WTC11 (cell line): Measurements from ENCODE around the gene PROB1. TPM values are rescaled to one million over a fixed set of nuclear protein-coding genes. Genes with fewer than 3 reads are reported as not detected.

Source experiments
- ATAC-seq: fragments of 200-7000 bp; cut with Tn5 transposase; 2 replicates; pipeline ENCODE4 v1.10.0; 2021; ENCODE audit warnings: mild to moderate bottlenecking, moderate library complexity
- CTCF ChIA-PET: fragments of 300-600 bp; sonication (Branson Sonifier 250); formaldehyde crosslinking; loops from one replicate; lab custom pipeline; 2021; ENCODE audit warnings: antibody characterized with exemption; lab: Charles Lee
- POLR2A ChIA-PET: fragments of 350-600 bp; sonication (Branson Sonifier 250); formaldehyde crosslinking; loops from one replicate; lab custom pipeline; 2021; ENCODE audit warnings: antibody characterized with exemption; lab: Charles Lee
- DNase-seq: peaks from one replicate; pipeline ENCODE4 v3.0.0; 2021; ENCODE audit warnings: low spot score
- H3K27ac Mint-ChIP-seq: 2 replicates; pipeline ENCODE4 v1.8.0; 2021; ENCODE audit warnings: mixed read lengths
- H3K27me3 Mint-ChIP-seq: 2 replicates; pipeline ENCODE4 v1.8.0; 2021; ENCODE audit warnings: low read depth, mild to moderate bottlenecking, moderate library complexity, mixed read lengths
- H3K36me3 Mint-ChIP-seq: 2 replicates; pipeline ENCODE4 v1.8.0; 2021; ENCODE audit warnings: mixed read lengths
- H3K4me1 Mint-ChIP-seq: 2 replicates; pipeline ENCODE4 v1.8.0; 2022; ENCODE audit warnings: mixed read lengths
- H3K4me3 Mint-ChIP-seq: 2 replicates; pipeline ENCODE4 v1.8.0; 2021; ENCODE audit warnings: mild to moderate bottlenecking, moderate library complexity, mixed read lengths
- H3K9me3 Mint-ChIP-seq: 2 replicates; pipeline ENCODE4 v1.8.0; 2021; ENCODE audit warnings: mixed read lengths
- IRF2 ChIP-seq: sonication (generic); formaldehyde crosslinking; IDR thresholded peaks from 2 replicates; pipeline ENCODE4 v1.8.0; 2022; ENCODE audit warnings: low read depth, missing genetic modification reagents, borderline replicate concordance
- NFATC4 ChIP-seq: fragments of 250-450 bp; sonication (Bioruptor Pico); IDR thresholded peaks from 2 replicates; pipeline ENCODE4 v1.9.0; 2021; ENCODE audit warnings: mild to moderate bottlenecking
- NFE2L1 ChIP-seq: sonication (generic); formaldehyde crosslinking; IDR thresholded peaks from 2 replicates; pipeline ENCODE4 v1.8.1; 2023; ENCODE audit warnings: missing genetic modification reagents
- RELA ChIP-seq: sonication (generic); formaldehyde crosslinking; IDR thresholded peaks from 2 replicates; pipeline ENCODE4 v1.8.1; 2022; ENCODE audit warnings: missing genetic modification reagents, mild to moderate bottlenecking, borderline replicate concordance
- SMAD4 ChIP-seq: sonication (generic); formaldehyde crosslinking; IDR thresholded peaks from 2 replicates; pipeline ENCODE4 v1.8.0; 2022; ENCODE audit warnings: mild to moderate bottlenecking, missing genetic modification reagents
- SOX15 ChIP-seq: fragments of 250-450 bp; sonication (Bioruptor Pico); IDR thresholded peaks from 2 replicates; pipeline ENCODE4 v1.9.0; 2021; ENCODE audit warnings: mild to moderate bottlenecking
- STAT6 ChIP-seq: sonication (generic); formaldehyde crosslinking; conservative IDR thresholded peaks from 2 replicates; pipeline ENCODE4 v1.8.1; 2023; ENCODE audit warnings: mild to moderate bottlenecking, low read depth, missing genetic modification reagents, moderate library complexity
- ZNF138 ChIP-seq: sonication (generic); formaldehyde crosslinking; conservative IDR thresholded peaks from 2 replicates; pipeline ENCODE4 v1.8.1; 2022; ENCODE audit warnings: mild to moderate bottlenecking, moderate library complexity, missing genetic modification reagents
- ZNF263 ChIP-seq: sonication (generic); formaldehyde crosslinking; IDR thresholded peaks from 2 replicates; pipeline ENCODE4 v1.8.1; 2022; ENCODE audit warnings: low read depth, mild to moderate bottlenecking, moderate library complexity, missing genetic modification reagents
- ZNF671 ChIP-seq: fragments of 250-450 bp; sonication (Bioruptor Pico); IDR thresholded peaks from 2 replicates; pipeline ENCODE4 v1.8.0; 2021; ENCODE audit warnings: mild to moderate bottlenecking
- total RNA-seq: library from RNA; stranded (reverse); gene quantifications from 3 replicates; pipeline ENCODE4 v1.2.3, GENCODE V29; 2021
- TF ChIP-seq, protein P1 (sequence below): sonication (generic); formaldehyde crosslinking; IDR thresholded peaks from 2 replicates; pipeline ENCODE4 v1.8.1; 2023; ENCODE audit warnings: mild to moderate bottlenecking, moderate library complexity, missing genetic modification reagents
- TF ChIP-seq, protein P2 (sequence below): sonication (generic); formaldehyde crosslinking; IDR thresholded peaks from 2 replicates; pipeline ENCODE4 v1.8.0; 2022; ENCODE audit warnings: missing genetic modification reagents
- TF ChIP-seq, protein P3 (sequence below): sonication (generic); formaldehyde crosslinking; IDR thresholded peaks from 2 replicates; pipeline ENCODE4 v1.8.0; 2022; ENCODE audit warnings: mild to moderate bottlenecking, missing genetic modification reagents
- TF ChIP-seq, protein P4 (sequence below): sonication (generic); formaldehyde crosslinking; IDR thresholded peaks from 2 replicates; pipeline ENCODE4 v1.8.1; 2022; ENCODE audit warnings: low read depth, missing genetic modification reagents, borderline replicate concordance

The PROB1 gene
- total RNA-seq, 1 experiment from 2014 or later, result 2.5 TPM

DNA sequence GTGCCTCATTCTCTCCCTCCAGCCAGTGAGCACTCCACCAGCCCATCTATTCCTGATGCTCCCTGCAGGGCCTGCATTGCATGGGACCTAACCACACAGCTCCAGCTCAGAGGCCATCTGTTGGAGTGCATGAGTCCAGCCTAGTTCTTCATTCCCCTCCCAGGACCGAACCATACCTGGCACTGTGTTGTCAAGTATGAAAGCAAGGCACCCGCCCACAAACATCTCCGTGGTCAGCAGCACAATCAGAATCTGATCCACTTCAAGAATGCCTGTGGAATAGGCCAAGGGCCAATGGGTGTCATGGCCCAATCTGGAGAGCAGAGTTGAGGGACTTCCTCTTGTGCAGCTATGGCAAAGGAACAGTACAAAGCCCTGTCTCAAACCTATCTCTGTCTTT is 17.7 kb downstream of the PROB1 start:
- no peak for DNase-seq
- TF ChIP-seq ZNF138 (CRISPR knock-in tag) (no peak), ZNF263 (CRISPR knock-in tag) (no peak)
- TF ChIP-seq, protein P1, sequence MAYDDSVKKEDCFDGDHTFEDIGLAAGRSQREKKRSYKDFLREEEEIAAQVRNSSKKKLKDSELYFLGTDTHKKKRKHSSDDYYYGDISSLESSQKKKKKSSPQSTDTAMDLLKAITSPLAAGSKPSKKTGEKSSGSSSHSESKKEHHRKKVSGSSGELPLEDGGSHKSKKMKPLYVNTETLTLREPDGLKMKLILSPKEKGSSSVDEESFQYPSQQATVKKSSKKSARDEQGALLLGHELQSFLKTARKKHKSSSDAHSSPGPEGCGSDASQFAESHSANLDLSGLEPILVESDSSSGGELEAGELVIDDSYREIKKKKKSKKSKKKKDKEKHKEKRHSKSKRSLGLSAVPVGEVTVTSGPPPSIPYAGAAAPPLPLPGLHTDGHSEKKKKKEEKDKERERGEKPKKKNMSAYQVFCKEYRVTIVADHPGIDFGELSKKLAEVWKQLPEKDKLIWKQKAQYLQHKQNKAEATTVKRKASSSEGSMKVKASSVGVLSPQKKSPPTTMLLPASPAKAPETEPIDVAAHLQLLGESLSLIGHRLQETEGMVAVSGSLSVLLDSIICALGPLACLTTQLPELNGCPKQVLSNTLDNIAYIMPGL (CRISPR knock-in tag), result no peak
- TF ChIP-seq, protein P2, sequence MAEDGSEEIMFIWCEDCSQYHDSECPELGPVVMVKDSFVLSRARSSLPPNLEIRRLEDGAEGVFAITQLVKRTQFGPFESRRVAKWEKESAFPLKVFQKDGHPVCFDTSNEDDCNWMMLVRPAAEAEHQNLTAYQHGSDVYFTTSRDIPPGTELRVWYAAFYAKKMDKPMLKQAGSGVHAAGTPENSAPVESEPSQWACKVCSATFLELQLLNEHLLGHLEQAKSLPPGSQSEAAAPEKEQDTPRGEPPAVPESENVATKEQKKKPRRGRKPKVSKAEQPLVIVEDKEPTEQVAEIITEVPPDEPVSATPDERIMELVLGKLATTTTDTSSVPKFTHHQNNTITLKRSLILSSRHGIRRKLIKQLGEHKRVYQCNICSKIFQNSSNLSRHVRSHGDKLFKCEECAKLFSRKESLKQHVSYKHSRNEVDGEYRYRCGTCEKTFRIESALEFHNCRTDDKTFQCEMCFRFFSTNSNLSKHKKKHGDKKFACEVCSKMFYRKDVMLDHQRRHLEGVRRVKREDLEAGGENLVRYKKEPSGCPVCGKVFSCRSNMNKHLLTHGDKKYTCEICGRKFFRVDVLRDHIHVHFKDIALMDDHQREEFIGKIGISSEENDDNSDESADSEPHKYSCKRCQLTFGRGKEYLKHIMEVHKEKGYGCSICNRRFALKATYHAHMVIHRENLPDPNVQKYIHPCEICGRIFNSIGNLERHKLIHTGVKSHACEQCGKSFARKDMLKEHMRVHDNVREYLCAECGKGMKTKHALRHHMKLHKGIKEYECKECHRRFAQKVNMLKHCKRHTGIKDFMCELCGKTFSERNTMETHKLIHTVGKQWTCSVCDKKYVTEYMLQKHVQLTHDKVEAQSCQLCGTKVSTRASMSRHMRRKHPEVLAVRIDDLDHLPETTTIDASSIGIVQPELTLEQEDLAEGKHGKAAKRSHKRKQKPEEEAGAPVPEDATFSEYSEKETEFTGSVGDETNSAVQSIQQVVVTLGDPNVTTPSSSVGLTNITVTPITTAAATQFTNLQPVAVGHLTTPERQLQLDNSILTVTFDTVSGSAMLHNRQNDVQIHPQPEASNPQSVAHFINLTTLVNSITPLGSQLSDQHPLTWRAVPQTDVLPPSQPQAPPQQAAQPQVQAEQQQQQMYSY (CRISPR knock-in tag), result no peak
- no peak for ATAC-seq
- no peaks in the 10 kb centered on the region for H3K9me3 Mint-ChIP-seq
- CTCF ChIA-PET, result interaction anchor here (1.8 kb wide), 1 partner anchor 15 kb away, joined by 8 read pairs; no protein-coding TSS in a partner anchor
- 0 out of 2 replicates have a peak overlapping the region, but pooled peaks have one; percentile 13 for H3K27ac Mint-ChIP-seq
- H3K4me1 Mint-ChIP-seq, result peaks cover 15% of the 10 kb centered on the region
- H3K27me3 Mint-ChIP-seq, result no peaks in the 10 kb centered on the region
- POLR2A ChIA-PET, result no interaction called here
- peaks cover 11% of the 10 kb centered on the region for H3K36me3 Mint-ChIP-seq
- no peak overlapping the region for H3K4me3 Mint-ChIP-seq

GRCh38 chr5:139376364-139376763 is 18.5 kb downstream of the PROB1 start:
- no peak overlapping the region for H3K4me3 Mint-ChIP-seq
- no peaks in the 10 kb centered on the region for H3K9me3 Mint-ChIP-seq
- no peaks in the 10 kb centered on the region for H3K27me3 Mint-ChIP-seq
- DNase-seq, result no peak
- CTCF ChIA-PET, result no interaction called here
- H3K4me1 Mint-ChIP-seq, result peaks cover 15% of the 10 kb centered on the region
- peaks cover 18% of the 10 kb centered on the region for H3K36me3 Mint-ChIP-seq
- no peak for ATAC-seq
- TF ChIP-seq IRF2 (CRISPR knock-in tag) (no peak), STAT6 (CRISPR knock-in tag) (no peak), NFATC4 (CRISPR knock-in tag) (no peak), ZNF671 (CRISPR knock-in tag) (no peak), SMAD4 (CRISPR knock-in tag) (no peak), RELA (CRISPR knock-in tag) (no peak), SOX15 (no peak), NFE2L1 (CRISPR knock-in tag) (no peak), ZNF263 (CRISPR knock-in tag) (no peak)
- TF ChIP-seq, protein P3, sequence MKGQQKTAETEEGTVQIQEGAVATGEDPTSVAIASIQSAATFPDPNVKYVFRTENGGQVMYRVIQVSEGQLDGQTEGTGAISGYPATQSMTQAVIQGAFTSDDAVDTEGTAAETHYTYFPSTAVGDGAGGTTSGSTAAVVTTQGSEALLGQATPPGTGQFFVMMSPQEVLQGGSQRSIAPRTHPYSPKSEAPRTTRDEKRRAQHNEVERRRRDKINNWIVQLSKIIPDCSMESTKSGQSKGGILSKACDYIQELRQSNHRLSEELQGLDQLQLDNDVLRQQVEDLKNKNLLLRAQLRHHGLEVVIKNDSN (CRISPR knock-in tag), result no peak
- TF ChIP-seq, protein P4, sequence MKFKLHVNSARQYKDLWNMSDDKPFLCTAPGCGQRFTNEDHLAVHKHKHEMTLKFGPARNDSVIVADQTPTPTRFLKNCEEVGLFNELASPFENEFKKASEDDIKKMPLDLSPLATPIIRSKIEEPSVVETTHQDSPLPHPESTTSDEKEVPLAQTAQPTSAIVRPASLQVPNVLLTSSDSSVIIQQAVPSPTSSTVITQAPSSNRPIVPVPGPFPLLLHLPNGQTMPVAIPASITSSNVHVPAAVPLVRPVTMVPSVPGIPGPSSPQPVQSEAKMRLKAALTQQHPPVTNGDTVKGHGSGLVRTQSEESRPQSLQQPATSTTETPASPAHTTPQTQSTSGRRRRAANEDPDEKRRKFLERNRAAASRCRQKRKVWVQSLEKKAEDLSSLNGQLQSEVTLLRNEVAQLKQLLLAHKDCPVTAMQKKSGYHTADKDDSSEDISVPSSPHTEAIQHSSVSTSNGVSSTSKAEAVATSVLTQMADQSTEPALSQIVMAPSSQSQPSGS (CRISPR knock-in tag), result no peak
- POLR2A ChIA-PET, result interaction anchor here (0.6 to 0.7 kb wide), 2 partner anchors 12 to 34 kb away, joined by 4 read pairs; no protein-coding TSS in a partner anchor
- H3K27ac Mint-ChIP-seq, result no peak overlapping the region
